Measurements from ENCODE around the gene ZNF629. TPM values are rescaled to one million over a fixed set of nuclear protein-coding genes. Genes with fewer than 3 reads are reported as not detected.

ZNF629 gene
- total RNA-seq, 1 experiment from 2014 or later: 18.4 TPM

GRCh38 chr16:30816769-30817168, 29.8 kb upstream of the ZNF629 start:
- CTCF ChIA-PET: no interaction called here
- no peaks in the 10 kb centered on the region for H3K9me2 ChIP-seq (ENCODE audit: insufficient read depth)
- TF ChIP-seq RAD21 (IDR thresholded peaks at IDR 0.05; ENCODE audit: low read depth): no peak
- TF ChIP-seq POLR2A (IDR thresholded peaks at IDR 0.05; ENCODE audit: borderline replicate concordance, extremely low read depth, insufficient read depth, insufficient read length): no peak
- TF ChIP-seq POLR2AphosphoS5 (IDR thresholded peaks at IDR 0.05; ENCODE audit: low read depth, low read length): no peak
- no peak for TF ChIP-seq CEBPB (IDR thresholded peaks at IDR 0.05; ENCODE audit: low read depth)
- no peak for TF ChIP-seq EZH2phosphoT487 (IDR thresholded peaks at IDR 0.05; ENCODE audit: borderline replicate concordance)
- TF ChIP-seq ATF3 (IDR thresholded peaks at IDR 0.05): no peak

GRCh38 chr16:30813821-30814189, 26.8 kb upstream of the ZNF629 start:
- DNase-seq (ENCODE audit: low read depth, low spot score) (no peak), ATAC-seq (no peak)
- Histone ChIP-seq H2AFZ (ENCODE audit: low read depth, low read length, poor library complexity, severe bottlenecking) (peak overlapping the region; percentile 94), H3K9me3 (ENCODE audit: control insufficient read depth in 1 of 2, insufficient read depth in 1 of 2, low read depth in 1 of 2, low read length in 2 of 2) (no peaks in the 10 kb centered on the region), H3K4me2 (ENCODE audit: low read length) (peak overlapping the region; percentile 83), H4K20me1 (ENCODE audit: insufficient read depth) (no peaks in the 10 kb centered on the region), H3K79me2 (ENCODE audit: insufficient read depth, low read length) (no peaks in the 10 kb centered on the region), H3K27ac (ENCODE audit: low read depth, low read length) (peak overlapping the region; percentile 45), H3K36me3 (ENCODE audit: control insufficient read depth in 1 of 2, insufficient read depth in 2 of 2, low read length in 2 of 2) (no peaks in the 10 kb centered on the region), H3K4me1 (ENCODE audit: control insufficient read depth in 1 of 2, insufficient read depth in 2 of 2, low read length in 2 of 2) (peaks cover 10 to 16% of the 10 kb centered on the region in 2 experiments), H3K9ac (ENCODE audit: low read length) (peak overlapping the region; percentile 51), H3K9me2 (ENCODE audit: insufficient read depth) (no peaks in the 10 kb centered on the region), H3K4me3 (replicated peaks in 1 of 2; ENCODE audit: low read depth in 1 of 2, low read length in 2 of 2) (peak overlapping the region; percentile 57 to 58), H3K27me3 (ENCODE audit: insufficient read depth, low read length) (no peaks in the 10 kb centered on the region)
- intact Hi-C loops (cut with micrococcal nuclease): loop anchor here (2.0 kb wide), 1 partner anchor 109 kb away; the partner anchor contains the start of gene FBXL19
- ChIA-PET CTCF (interaction anchor here (1.0 to 1.9 kb wide), 10 partner anchors 8 to 82 kb away, joined by 3 to 27 read pairs (median 4); partner anchors contain the start of genes CTF1 and PHKG2), POLR2A (interaction anchor here (1.2 to 1.4 kb wide), 2 partner anchors 8 to 322 kb away, joined by 3 to 6 read pairs; no protein-coding TSS in a partner anchor), RAD21 (ENCODE audit: low non-redundant PET in 1 of 2, low total read pairs in 2 of 2, uncharacterized antibody in 2 of 2, unreplicated experiment in 2 of 2) (no interaction called here)
- BruUV-seq (replicated peaks): TSS peak; percentile 80
- TF ChIP-seq ELF1 (IDR thresholded peaks at IDR 0.05; ENCODE audit: borderline replicate concordance, low read depth) (no peak), ZBTB33 (IDR thresholded peaks at IDR 0.05; ENCODE audit: extremely low read depth, insufficient replicate concordance, low read length) (no peak), ATF3 (IDR thresholded peaks at IDR 0.05) (no peak), TCF7L2 (IDR thresholded peaks at IDR 0.05; ENCODE audit: borderline replicate concordance, extremely low read depth, insufficient read depth, insufficient read length) (no peak), EGR1 (IDR thresholded peaks at IDR 0.05; ENCODE audit: low read depth) (no peak), EZH2phosphoT487 (IDR thresholded peaks at IDR 0.05; ENCODE audit: borderline replicate concordance) (no peak), JUND (IDR thresholded peaks at IDR 0.05) (no peak), ZNF274 (IDR thresholded peaks at IDR 0.05; ENCODE audit: low read depth, low read length) (no peak), CBX3 (IDR thresholded peaks at IDR 0.05; ENCODE audit: low read depth) (no peak)

More at GRCh38 chr16:30816769-30817168, 29.8 kb upstream of the ZNF629 start:
- Histone ChIP-seq H3K4me2 (ENCODE audit: low read length) (no peak overlapping the region), H2AFZ (ENCODE audit: low read depth, low read length, poor library complexity, severe bottlenecking) (no peak overlapping the region), H3K79me2 (ENCODE audit: insufficient read depth, low read length) (no peaks in the 10 kb centered on the region), H3K36me3 (ENCODE audit: control insufficient read depth in 1 of 2, insufficient read depth in 2 of 2, low read length in 2 of 2) (no peaks in the 10 kb centered on the region), H3K27ac (ENCODE audit: low read depth, low read length) (no peak overlapping the region), H4K20me1 (ENCODE audit: insufficient read depth) (no peaks in the 10 kb centered on the region), H3K9ac (ENCODE audit: low read length) (no peak overlapping the region), H3K27me3 (ENCODE audit: insufficient read depth, low read length) (no peaks in the 10 kb centered on the region), H3K9me3 (ENCODE audit: control insufficient read depth in 1 of 2, insufficient read depth in 1 of 2, low read depth in 1 of 2, low read length in 2 of 2) (no peaks in the 10 kb centered on the region), H3K4me3 (replicated peaks in 1 of 2; ENCODE audit: low read depth in 1 of 2, low read length in 2 of 2) (no peak overlapping the region), H3K4me1 (ENCODE audit: control insufficient read depth in 1 of 2, insufficient read depth in 2 of 2, low read length in 2 of 2) (peaks cover 10 to 16% of the 10 kb centered on the region in 2 experiments)
- ATAC-seq (no peak), DNase-seq (ENCODE audit: low read depth, low spot score) (no peak)
- POLR2A ChIA-PET: no interaction called here
- RAD21 ChIA-PET (ENCODE audit: low non-redundant PET in 1 of 2, low total read pairs in 2 of 2, uncharacterized antibody in 2 of 2, unreplicated experiment in 2 of 2): no interaction called here
- intact Hi-C loops (cut with micrococcal nuclease): loop anchor here (5.0 kb wide), 1 partner anchor 36 kb away; no protein-coding TSS in a partner anchor
- BruUV-seq (replicated peaks): no TSS peak
